ENCODE data around the gene PXMP4. TPM values are rescaled to one million over a fixed set of nuclear protein-coding genes. Genes with fewer than 3 reads are reported as not detected.

PXMP4 gene
- total and polyA plus RNA-seq, 9 of the 15 experiments (the other 6 are each of a cell fraction or from before 2014, with no cell fraction given), result 4.8 to 29.1 (median 6.8) TPM

- Histone ChIP-seq H3K4me2 (ENCODE audit: insufficient read depth, low read length) (no peak overlapping the region), H3K9ac (ENCODE audit: insufficient read depth in 1 of 2, low read depth in 2 of 2, low read length in 2 of 2) (no peak overlapping the region), H3K79me2 (ENCODE audit: control insufficient read depth, insufficient read depth, low read length) (no peaks in the 10 kb centered on the region), H3K9me3 (replicated peaks; ENCODE audit: control insufficient read depth, insufficient read depth, low read depth, low read length) (no peaks in the 10 kb centered on the region), H3K9me1 (ENCODE audit: control insufficient read depth, insufficient read depth, low read length) (peaks cover 4% of the 10 kb centered on the region), H3K27ac (ENCODE audit: extremely low read depth, low read depth, low read length) (no peak overlapping the region), H4K20me1 (replicated peaks; ENCODE audit: control insufficient read depth, insufficient read depth, low read length) (no peaks in the 10 kb centered on the region), H2AFZ (ENCODE audit: low read depth, low read length) (no peak overlapping the region), H3K27me3 (ENCODE audit: control insufficient read depth in 2 of 2, insufficient read depth in 2 of 2, low read length in 2 of 2) (no peaks in the 10 kb centered on the region; a peak in 1 of 5 replicates), H3K4me3 (no peak overlapping the region), H3K36me3 (ENCODE audit: control insufficient read depth, insufficient read depth, low read length) (peaks cover 13% of the 10 kb centered on the region; the same call in 2 of the 3 replicates), H3K4me1 (replicated peaks in 1 of 2; ENCODE audit: control insufficient read depth in 2 of 2, insufficient read depth in 2 of 2, low read length in 2 of 2) (no peaks in the 10 kb centered on the region; a peak in 1 of 5 replicates)
- no TSS peak for BruUV-seq (replicated peaks)
- in situ Hi-C loops (cut with MboI), result no loop called here
- FAIRE-seq, result no peak
- DNase-seq (ENCODE audit: extremely low read depth in 1 of 4, low spot score in 3 of 4), result no peak
- no peak for TF ChIP-seq TOE1 (IDR thresholded peaks at IDR 0.05; ENCODE audit: borderline replicate concordance)
- no peak for TF ChIP-seq TOE1 (CRISPR knock-in tag; IDR thresholded peaks at IDR 0.05; ENCODE audit: borderline replicate concordance, low read depth)
- TF ChIP-seq, protein P1, sequence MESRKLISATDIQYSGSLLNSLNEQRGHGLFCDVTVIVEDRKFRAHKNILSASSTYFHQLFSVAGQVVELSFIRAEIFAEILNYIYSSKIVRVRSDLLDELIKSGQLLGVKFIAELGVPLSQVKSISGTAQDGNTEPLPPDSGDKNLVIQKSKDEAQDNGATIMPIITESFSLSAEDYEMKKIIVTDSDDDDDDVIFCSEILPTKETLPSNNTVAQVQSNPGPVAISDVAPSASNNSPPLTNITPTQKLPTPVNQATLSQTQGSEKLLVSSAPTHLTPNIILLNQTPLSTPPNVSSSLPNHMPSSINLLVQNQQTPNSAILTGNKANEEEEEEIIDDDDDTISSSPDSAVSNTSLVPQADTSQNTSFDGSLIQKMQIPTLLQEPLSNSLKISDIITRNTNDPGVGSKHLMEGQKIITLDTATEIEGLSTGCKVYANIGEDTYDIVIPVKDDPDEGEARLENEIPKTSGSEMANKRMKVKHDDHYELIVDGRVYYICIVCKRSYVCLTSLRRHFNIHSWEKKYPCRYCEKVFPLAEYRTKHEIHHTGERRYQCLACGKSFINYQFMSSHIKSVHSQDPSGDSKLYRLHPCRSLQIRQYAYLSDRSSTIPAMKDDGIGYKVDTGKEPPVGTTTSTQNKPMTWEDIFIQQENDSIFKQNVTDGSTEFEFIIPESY (CRISPR knock-in tag; IDR thresholded peaks at IDR 0.05), result 0 out of 2 replicates have a peak, but pooled peaks have one; percentile 57
- intact Hi-C loops (cut with micrococcal nuclease), result no loop called here
- ATAC-seq, result no peak; the same call in 2 of the 3 replicates
- CTCF ChIA-PET (ENCODE audit: low intra/inter-chr PET ratio), result no interaction called here
- POLR2A ChIA-PET, result interaction anchor here (0.8 kb wide), 1 partner anchor 9 kb away, joined by 3 read pairs; no protein-coding TSS in a partner anchor
- 61% methylated on average over 5 of the region's 5 CpGs for WGBS (ENCODE audit: insufficient coverage, low coverage, missing lambda C conversion rate)
Measured at GRCh38 chr20:33702861-33703260, 17.2 kb downstream of the PXMP4 start.
